GM18907 (cell line): Measurements from ENCODE around the gene RPH3AL.
"Not testable (repeated sequence)": the region's sequence is repeated elsewhere in the genome, so short reads cannot be mapped to it uniquely, and the experiment has no call there.

Experiments
- ATAC-seq: cut with Tn5 transposase; IDR thresholded peaks from one replicate; pipeline ENCODE4 v1.9.1; 2021; ENCODE audit warnings: mild to moderate bottlenecking, moderate library complexity; ENCODE audit not compliant: unreplicated experiment

RPH3AL gene

GRCh38 chr17:320809-321385 lies 31.7 kb downstream of the RPH3AL start:
- ATAC-seq = no peak

DNA sequence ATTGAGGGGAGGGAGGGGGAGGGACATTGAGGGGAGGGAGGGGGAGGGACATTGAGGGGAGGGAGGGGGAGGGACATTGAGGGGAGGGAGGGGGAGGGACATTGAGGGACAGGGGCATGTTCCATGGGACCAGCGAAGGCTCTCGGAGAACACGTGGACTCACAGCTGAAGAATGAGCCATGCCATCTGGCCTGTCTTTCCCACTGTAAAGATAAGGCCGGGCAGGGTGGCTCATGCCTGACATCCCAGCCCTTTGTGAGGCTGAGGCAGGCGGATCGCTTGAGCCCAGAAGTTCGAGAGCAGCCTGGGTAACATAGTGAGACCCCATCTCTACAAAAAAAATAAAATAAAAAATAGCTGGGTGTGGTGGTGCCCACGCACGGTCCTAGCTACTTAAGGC lies 32.5 kb downstream of the RPH3AL start:
- no peak for ATAC-seq

DNA sequence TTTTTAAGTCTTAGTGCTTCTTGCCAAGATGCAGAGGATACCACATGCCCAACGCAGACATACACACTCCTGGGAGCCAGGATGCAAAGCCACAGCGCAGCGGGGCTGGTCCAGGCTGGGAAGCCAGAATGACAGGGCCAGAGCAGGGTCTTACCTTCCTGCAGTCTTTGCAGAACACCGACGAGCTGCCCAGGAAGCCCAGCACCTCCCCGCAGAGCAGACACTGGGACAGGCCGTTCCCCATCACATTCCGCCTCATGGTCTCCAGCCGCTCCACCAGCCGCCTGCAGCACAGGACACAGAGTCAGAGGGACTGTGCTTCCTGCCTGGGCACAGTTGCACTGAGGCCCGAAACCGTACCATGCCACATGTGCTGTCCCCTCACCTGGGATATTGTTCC lies 33.3 kb downstream of the RPH3AL start:
- no peak for ATAC-seq

GRCh38 chr17:317070-317469 lies 35.5 kb downstream of the RPH3AL start:
- ATAC-seq = not testable (repeated sequence)

GRCh38 chr17:315399-315798 lies 37.2 kb downstream of the RPH3AL start:
- not testable (repeated sequence) for ATAC-seq

DNA sequence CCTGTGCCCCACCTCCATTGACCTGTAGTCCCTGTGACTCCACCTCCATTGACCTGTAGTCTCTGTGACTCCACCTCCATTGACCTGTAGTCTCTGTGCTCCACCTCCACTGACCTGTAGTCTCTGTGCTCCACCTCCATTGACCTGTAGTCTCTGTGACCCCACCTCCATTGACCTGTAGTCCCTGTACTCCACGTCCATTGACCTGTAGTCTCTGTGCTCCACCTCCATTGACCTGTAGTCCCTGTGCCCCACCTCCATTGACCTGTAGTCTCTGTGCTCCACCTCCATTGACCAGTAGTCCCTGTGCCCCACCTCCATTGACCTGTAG lies 38.0 kb downstream of the RPH3AL start:
- not testable (repeated sequence) for ATAC-seq

GRCh38 chr17:313911-314613 lies 38.5 kb downstream of the RPH3AL start:
- no peak for ATAC-seq

GRCh38 chr17:313231-313630 lies 39.4 kb downstream of the RPH3AL start:
- no peak for ATAC-seq

- no peak for ATAC-seq
Measured at GRCh38 chr17:312476-313148, 40.0 kb downstream of the RPH3AL start.

GRCh38 chr17:311119-311782 lies 41.4 kb downstream of the RPH3AL start:
- no peak for ATAC-seq

- ATAC-seq = no peak
Measured at GRCh38 chr17:310111-311010, 42.2 kb downstream of the RPH3AL start.

- ATAC-seq = no peak
Measured at GRCh38 chr17:309361-309888, 43.2 kb downstream of the RPH3AL start.

DNA sequence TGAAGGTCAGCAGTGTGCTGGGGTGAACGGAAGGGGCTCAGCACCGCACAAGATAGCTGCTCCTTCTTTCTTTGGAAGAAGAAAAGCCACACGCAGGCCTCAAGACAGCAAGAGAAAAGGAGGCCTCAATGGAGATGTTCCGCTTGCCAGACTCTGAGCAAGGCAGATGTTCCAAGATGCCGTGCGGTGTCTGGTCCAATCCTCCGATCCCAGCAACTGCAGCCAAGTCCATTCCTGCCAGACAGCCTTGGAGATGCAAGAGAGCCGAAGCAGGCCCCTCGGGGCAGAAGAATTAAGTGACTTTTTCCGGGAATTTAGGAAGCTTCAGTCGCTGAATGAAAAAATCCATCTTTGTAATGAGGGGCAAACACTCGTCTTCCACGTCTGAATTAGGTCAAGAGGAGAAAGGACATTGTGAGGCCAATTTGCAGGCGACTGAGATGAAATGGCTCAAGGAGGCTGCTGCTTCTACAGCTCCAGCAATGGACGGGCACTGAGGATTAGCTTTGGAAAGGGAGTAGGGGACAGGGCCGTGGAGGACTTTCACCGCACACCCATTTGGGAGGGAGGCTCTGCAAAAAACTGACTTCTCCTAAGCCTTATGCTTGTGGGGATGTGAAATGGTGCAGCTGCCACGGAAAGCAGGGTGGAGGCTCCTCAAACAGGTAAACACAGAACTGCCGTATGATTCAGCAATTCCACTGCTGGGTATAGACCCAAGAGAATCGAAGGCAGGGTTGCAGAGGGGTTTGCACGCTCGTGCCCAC lies 44.7 kb downstream of the RPH3AL start:
- ATAC-seq = no peak

DNA sequence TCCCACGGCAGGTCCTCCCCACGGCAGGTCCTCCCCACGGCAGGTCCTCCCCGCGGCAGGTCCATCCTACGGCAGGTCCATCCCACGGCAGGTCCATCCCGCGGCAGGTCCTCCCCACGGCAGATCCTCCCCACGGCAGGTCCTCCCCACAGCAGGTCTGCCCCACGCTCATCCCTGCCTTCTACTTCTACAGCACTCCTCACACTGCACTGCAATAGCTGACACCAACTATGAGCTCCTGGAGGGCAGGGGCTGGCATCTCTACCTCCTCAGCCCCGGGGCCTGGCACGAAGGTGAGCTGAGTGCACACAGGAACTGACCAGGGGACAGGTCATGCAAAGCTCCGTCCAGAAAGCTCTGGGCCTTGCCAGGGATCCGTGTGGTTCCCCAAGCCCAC lies 45.3 kb downstream of the RPH3AL start:
- ATAC-seq = no peak

DNA sequence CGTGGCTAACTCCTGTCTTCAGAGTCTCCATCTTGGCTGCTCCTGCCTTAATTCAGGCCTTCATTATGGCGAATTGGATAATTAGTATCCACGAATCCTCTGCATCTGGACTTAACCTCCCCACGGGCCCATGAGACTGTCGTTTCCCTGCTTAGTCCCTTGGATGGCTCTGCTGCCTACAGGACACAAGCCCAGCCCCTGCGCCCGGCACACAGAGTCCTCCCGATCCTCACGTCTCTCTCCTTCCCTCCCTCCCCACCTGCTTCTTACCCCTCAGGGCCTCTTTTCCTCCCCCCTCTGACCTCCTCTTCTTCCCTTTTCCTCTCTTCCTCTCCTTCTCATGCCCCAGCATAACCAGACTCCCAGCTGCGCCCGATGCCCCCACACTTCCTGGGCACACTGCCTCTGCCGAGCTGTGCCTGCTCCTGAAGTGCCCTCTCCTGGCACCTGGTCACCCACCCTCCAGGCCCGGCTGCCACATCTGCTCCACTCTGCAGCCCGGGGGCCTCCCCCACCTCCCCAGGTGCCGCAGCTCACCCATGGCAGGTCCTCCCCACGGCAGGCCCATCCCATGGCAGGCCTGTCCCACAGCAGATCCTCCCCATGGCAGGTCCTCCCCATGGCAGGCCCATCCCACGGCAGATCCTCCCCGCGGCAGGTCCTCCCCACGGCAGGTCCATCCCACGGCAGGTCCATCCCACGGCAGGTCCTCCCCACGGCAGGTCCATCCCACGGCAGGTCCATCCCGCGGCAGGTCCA lies 45.9 kb downstream of the RPH3AL start:
- ATAC-seq = no peak

- ATAC-seq = no peak
Measured at GRCh38 chr17:306116-306515, 46.5 kb downstream of the RPH3AL start.

DNA sequence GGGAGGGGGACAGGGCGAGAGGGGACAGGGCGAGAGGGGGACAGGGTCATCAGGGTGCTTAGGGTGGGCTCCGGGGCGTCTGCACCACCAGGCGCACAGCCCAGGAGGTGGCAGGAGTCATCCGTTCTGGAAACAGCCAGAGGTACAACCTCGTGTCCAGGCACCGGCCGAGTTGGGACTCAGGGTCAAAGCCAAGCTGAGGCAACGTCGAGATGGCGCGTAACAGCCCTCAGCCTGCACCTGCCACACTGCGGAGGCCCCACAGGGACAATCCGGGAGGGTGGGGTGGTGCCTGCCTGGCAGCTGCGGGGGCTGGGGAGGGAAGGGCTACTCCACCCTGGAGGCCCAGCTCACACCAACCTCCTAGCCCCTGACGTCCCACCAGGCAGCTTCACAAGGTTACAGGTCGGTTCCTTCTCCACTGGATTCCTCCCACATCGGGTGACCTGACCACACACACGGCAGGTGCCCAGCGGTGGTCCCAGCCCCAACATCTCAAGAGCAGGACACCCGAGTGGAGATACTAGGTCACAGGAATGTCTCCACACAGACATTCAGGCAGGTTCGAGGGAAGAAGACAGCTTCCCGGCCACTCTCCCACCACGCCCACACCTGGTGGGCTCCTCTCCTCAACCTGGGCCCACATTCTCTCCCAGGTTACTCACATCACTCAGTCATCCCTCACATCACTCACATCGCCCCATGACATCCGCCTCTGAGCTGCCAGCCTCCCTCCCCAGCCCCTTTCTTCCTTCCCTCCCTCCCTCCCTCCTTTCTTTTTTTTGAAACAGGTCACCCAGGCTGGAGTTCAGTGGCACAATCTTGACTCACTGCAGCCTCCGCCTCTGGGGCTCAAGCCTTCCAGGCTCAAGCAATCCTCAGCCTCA lies 47.3 kb downstream of the RPH3AL start:
- ATAC-seq = no peak

DNA sequence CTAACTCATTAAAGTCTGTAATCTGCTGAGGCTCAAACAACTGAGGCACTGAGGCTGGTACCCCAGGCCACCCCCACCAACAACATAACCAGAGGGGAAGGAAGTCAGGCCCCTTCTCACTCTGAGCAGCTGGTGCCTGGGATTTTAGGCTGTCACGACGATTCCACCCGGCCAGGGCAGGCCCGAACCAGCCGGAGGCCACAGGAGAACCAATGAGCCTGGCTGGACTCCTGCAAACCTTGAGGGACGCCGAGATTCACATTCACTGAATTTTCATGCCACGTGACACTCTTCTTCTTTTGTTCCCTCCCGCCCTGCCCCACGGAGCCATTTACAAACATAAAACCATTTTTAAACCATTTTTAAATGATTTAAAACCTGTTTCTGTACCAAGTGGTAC lies 48.1 kb downstream of the RPH3AL start:
- ATAC-seq = no peak
